ENCODE results near the gene AFTPH.

AFTPH gene

DNA sequence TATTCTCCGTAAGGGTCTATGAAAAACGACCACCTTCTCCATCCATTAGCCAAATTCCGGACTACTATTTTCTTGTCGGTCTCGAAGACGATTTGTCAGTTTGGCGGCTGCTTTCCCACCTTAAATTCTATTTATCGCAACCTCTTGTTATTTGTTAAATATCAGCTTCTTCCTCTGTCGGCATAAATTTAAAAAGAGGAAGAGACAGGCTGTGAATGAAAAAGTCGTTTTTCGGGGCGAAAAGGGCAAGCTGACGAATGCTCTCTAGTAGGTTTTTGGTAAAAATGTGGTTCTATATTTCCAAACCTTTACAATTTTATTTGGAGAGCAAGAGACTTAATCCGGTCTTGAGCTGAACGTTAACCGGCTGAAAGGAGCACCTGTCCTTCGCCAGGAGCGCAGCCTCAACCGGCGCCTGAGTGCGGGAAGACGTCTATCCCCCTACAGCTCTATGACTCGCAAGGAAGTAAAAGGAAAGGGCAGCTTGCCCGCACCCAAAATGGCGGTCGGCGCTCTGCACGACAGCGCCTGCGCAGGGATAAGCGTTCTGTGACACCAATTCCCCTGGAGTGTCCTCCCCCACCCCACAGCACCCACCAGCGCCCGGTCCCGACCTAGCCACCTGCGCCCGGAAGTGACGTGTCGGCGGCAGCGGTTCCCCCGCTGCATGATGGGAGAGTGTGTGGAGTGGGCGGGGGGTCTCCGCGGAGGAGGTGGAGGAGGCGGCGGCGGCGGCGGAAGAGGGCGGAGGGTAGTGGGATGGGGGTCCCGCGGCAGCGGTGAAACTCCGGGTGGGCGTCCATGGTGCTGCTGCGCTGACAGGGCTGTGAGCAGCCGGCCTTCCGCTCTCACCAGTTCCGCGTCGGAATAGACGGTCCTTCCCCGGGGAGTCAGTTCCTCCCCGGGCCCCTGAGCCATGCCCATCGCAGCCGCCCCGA is at the start of gene AFTPH (continued):
- TF ChIP-seq, protein P1, sequence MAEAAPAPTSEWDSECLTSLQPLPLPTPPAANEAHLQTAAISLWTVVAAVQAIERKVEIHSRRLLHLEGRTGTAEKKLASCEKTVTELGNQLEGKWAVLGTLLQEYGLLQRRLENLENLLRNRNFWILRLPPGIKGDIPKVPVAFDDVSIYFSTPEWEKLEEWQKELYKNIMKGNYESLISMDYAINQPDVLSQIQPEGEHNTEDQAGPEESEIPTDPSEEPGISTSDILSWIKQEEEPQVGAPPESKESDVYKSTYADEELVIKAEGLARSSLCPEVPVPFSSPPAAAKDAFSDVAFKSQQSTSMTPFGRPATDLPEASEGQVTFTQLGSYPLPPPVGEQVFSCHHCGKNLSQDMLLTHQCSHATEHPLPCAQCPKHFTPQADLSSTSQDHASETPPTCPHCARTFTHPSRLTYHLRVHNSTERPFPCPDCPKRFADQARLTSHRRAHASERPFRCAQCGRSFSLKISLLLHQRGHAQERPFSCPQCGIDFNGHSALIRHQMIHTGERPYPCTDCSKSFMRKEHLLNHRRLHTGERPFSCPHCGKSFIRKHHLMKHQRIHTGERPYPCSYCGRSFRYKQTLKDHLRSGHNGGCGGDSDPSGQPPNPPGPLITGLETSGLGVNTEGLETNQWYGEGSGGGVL (tag by site-specific recombination; IDR thresholded peaks at IDR 0.05): no peak; the same call in 1 of the 2 replicates
- TF ChIP-seq ZNF660 (tag by site-specific recombination; IDR thresholded peaks at IDR 0.05): 0 out of 2 replicates have a peak, but pooled peaks have one; percentile 37
- TF ChIP-seq ZFHX2 (tag by site-specific recombination; conservative IDR thresholded peaks at IDR 0.05): peak; percentile 99
- no peak for TF ChIP-seq ZNF530 (tag by site-specific recombination; IDR thresholded peaks at IDR 0.05; ENCODE audit: low read depth)
- TF ChIP-seq ZBTB17 (tag by site-specific recombination; IDR thresholded peaks at IDR 0.05): peak; percentile 76
- TF ChIP-seq ZNF48 (tag by site-specific recombination; IDR thresholded peaks at IDR 0.05): no peak
- TF ChIP-seq ZNF664 (tag by site-specific recombination; IDR thresholded peaks at IDR 0.05): no peak
- TF ChIP-seq SETDB1 (IDR thresholded peaks at IDR 0.05; ENCODE audit: insufficient read length, low read length): no peak
- peak; percentile 90 for TF ChIP-seq GLIS1 (tag by site-specific recombination; IDR thresholded peaks at IDR 0.05)
- no peak for TF ChIP-seq ZNF785 (tag by site-specific recombination; IDR thresholded peaks at IDR 0.05)
- TF ChIP-seq, protein P2, sequence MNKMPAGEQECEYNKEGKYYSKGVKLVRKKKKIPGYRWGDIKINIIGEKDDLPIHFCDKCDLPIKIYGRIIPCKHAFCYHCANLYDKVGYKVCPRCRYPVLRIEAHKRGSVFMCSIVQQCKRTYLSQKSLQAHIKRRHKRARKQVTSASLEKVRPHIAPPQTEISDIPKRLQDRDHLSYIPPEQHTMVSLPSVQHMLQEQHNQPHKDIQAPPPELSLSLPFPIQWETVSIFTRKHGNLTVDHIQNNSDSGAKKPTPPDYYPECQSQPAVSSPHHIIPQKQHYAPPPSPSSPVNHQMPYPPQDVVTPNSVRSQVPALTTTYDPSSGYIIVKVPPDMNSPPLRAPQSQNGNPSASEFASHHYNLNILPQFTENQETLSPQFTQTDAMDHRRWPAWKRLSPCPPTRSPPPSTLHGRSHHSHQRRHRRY (tag by site-specific recombination; IDR thresholded peaks at IDR 0.05): no peak
- TF ChIP-seq GLIS2 (tag by site-specific recombination; IDR thresholded peaks at IDR 0.05): peak; percentile 95
- TF ChIP-seq, protein P3, sequence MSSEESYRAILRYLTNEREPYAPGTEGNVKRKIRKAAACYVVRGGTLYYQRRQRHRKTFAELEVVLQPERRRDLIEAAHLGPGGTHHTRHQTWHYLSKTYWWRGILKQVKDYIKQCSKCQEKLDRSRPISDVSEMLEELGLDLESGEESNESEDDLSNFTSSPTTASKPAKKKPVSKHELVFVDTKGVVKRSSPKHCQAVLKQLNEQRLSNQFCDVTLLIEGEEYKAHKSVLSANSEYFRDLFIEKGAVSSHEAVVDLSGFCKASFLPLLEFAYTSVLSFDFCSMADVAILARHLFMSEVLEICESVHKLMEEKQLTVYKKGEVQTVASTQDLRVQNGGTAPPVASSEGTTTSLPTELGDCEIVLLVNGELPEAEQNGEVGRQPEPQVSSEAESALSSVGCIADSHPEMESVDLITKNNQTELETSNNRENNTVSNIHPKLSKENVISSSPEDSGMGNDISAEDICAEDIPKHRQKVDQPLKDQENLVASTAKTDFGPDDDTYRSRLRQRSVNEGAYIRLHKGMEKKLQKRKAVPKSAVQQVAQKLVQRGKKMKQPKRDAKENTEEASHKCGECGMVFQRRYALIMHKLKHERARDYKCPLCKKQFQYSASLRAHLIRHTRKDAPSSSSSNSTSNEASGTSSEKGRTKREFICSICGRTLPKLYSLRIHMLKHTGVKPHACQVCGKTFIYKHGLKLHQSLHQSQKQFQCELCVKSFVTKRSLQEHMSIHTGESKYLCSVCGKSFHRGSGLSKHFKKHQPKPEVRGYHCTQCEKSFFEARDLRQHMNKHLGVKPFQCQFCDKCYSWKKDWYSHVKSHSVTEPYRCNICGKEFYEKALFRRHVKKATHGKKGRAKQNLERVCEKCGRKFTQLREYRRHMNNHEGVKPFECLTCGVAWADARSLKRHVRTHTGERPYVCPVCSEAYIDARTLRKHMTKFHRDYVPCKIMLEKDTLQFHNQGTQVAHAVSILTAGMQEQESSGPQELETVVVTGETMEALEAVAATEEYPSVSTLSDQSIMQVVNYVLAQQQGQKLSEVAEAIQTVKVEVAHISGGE (tag by site-specific recombination; conservative IDR thresholded peaks at IDR 0.05; ENCODE audit: low read depth): peak; percentile 92
- no peak for TF ChIP-seq ZNF274 (IDR thresholded peaks at IDR 0.05; ENCODE audit: low read length)
- TF ChIP-seq ZNF274 (tag by site-specific recombination; IDR thresholded peaks at IDR 0.05; ENCODE audit: borderline replicate concordance): no peak
- TF ChIP-seq, protein P4, sequence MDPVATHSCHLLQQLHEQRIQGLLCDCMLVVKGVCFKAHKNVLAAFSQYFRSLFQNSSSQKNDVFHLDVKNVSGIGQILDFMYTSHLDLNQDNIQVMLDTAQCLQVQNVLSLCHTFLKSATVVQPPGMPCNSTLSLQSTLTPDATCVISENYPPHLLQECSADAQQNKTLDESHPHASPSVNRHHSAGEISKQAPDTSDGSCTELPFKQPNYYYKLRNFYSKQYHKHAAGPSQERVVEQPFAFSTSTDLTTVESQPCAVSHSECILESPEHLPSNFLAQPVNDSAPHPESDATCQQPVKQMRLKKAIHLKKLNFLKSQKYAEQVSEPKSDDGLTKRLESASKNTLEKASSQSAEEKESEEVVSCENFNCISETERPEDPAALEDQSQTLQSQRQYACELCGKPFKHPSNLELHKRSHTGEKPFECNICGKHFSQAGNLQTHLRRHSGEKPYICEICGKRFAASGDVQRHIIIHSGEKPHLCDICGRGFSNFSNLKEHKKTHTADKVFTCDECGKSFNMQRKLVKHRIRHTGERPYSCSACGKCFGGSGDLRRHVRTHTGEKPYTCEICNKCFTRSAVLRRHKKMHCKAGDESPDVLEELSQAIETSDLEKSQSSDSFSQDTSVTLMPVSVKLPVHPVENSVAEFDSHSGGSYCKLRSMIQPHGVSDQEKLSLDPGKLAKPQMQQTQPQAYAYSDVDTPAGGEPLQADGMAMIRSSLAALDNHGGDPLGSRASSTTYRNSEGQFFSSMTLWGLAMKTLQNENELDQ (tag by site-specific recombination; IDR thresholded peaks at IDR 0.05; ENCODE audit: low read depth): no peak
- peak; percentile 87 for TF ChIP-seq ZNF394 (tag by site-specific recombination; IDR thresholded peaks at IDR 0.05; ENCODE audit: borderline replicate concordance)
- no peak for TF ChIP-seq ZSCAN23 (tag by site-specific recombination; IDR thresholded peaks at IDR 0.05)
- no peak for TF ChIP-seq HOXC10 (CRISPR knock-in tag; IDR thresholded peaks at IDR 0.05)
